NCI-H748 treated with DMSO at 0.1 percent for 48 hours (cell line): Measurements from ENCODE around the gene LGI2.

Experiments
- DNase-seq: peaks from one replicate; lab custom pipeline; 2025; lab: John Stamatoyannopoulos, UW

Gene LGI2

DNA sequence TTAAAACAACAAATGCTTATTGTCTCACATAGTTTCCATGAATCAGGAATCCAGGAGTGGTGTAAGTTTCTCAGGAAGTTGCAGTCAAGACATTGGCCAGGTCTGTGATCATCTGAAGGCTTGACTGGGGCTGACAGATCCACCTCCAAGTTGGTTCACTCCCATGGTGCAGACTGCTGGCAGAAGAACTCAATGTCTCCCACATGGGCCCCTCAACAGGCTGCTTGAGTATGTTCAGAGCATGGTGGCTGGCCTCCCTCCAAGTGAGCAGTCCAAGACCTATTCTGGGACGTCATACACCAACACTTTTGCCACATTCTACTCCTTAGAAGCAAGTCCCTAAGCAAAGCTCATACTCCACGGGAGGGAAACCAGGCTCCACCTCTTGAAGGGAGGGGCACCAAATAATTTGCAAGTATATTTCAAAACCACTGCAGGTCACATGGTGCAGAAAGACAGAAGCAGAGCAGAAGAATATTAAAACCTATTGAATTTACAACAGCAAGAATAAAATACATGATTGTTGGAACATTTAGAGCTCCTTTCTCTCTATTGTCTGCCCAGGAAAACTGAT is 35.3 kb downstream of the LGI2 start:
- no peak for DNase-seq

DNA sequence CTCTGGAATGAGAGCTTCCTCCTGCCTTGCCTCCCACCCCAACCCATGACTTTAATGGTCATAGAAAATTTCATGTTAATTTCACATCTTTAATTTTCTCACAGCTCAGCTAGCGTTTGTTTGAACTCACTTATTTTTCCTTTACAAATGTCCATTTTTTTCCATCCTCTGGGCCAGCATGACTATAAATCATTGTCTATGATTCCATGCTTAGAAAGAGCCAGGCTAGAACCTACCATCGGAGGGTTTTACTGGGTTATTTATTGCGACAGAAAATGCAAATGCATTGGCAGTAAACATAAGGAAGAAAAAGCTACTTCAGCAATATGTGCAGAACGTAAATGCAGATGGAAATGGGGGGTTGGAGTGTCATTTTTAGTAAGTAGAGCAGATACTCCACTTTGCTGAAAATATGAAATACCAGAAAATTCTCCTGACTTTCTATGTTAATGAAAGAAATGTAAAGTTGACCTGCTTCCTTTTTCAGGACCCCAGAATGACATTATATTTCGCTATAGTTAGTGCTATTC is 37.1 kb downstream of the LGI2 start:
- no peak for DNase-seq

DNA sequence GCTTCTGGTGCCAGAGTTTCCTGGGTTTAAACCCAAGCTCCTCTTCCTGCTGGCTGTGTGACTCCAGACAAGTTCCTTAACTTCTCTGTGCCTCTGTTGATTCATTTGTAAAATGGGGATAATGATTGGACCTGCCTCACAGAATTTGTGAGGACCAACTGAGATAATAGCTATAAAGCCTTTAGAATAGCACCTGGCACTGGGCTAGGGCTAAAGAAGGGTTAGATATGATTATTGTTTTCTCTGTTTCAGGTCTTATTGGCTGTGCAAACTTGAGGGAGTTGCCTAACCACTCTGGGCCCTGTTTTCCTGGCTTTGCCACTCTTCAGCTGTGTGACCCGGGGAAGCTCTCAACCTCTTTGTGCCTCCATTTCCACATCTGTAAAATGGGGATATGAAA is 37.8 kb downstream of the LGI2 start:
- no peak for DNase-seq

DNA sequence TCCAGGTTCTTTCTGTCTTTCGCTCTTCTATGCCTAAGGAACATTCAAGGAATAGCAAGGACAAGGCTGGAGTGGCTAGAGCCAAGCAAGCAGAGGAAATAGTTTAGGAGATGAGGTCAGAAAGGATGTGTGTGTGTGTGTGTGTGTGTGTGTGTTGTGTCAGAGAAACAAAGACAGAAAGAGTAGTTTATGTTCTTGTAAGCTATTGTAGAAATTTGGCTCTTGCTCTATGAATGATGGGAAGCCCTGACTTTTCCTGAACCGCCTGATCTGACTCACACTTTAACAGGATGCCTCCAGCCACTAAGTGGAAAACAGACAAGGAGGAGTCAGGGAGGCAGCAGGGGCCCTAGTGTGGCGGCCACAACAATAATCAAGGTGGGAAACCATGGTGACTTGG is 39.7 kb downstream of the LGI2 start:
- no peak for DNase-seq

DNA sequence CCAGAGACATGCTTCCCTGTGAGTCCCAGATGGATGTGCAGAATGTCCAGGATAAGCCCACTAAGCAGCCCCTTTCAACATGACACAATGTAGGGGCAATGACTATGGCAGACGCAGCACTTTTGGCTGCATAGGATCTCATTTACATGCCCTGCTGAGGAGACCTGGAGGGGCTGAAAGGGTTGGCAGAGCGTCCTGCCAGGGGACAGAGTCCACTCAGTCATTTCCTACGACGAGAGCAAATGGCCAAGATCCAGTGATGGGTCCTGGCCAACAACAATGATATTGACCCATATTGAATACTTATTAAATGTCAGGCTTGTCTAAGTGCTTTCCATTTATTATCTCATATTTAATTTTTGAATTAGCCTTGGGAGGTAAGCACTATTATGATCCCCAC is 41.4 kb downstream of the LGI2 start:
- DNase-seq = no peak

DNA sequence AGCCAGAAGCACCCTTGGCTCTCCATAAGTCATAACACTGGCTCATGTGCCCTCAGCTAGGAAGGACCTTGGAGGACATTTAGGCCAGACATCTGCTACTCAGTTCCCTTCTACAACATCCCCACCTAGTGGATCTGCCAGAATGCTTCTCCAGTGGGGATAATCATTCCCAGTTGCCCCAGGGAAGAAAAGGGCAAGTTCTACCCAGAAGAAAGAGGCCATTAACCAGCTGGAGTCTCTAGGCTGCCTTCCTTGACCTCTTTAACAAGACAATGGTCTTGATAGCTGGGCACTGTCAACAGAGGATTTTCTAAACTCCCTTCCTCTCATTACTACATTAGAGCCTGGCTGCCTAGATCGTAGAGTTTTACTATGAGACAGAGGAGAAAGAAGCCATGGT is 42.0 kb downstream of the LGI2 start:
- no peak for DNase-seq

DNA sequence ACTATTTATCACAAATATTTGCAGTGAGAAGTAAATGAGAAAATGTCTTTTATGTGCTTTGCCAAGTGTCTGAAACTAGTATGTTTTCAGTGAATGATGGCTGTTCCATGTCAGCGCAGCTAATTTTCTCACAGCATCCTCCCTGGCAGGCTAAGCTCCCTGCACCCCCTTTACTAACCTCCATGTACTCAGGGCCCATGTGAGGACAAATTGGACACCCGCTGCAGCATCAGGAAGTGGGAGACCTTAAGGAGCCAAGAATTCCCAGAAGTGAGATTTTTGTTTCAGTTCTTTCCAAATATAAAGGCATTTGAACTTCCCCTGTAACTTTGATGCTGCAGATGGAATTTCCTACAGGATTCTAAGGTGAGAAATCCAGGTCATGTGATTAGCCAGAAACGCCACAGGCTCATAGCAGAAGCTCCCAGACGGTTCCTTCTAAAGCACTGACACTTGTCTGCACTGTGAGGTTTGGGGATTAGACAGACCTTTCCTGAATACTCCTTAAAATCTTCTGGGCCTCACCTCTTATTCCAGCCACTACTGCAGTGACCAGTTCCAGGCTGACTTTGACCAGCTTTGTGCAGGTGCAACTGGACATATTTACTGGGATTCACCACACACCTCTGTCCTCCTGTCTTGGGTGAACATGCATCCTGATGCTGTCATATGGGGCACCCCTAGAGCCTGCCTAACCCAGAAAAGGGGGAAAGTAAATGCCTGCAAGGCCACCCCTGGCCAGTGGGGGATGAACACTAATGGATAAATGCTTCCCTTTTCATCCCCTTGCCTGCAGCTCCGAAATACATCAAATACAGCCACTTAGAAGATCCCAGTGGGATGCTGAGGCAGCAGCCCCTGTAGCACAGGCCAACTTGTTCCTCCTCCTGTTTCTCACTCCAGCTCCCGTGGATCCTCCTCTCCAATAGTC is 45.9 kb downstream of the LGI2 start:
- DNase-seq = no peak

DNA sequence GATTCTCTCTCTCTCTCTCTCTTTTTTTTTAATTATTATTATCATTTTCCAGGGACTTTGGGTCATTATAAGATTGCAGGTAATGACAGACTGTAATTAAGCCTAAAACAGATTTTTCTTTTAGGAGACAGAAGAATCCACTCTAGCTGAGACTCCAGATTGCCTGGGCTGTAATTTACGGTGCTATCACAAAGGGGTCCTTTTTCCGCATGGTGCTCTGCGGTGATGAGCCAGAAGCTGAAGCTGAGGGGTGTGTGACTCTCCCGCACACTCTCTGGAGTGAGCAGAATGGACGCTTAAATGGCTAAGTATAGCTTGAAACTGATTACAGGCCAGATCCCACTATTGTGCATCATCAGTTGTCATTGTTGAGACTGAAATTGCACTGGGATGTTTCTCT is 50.0 kb downstream of the LGI2 start:
- DNase-seq = no peak

DNA sequence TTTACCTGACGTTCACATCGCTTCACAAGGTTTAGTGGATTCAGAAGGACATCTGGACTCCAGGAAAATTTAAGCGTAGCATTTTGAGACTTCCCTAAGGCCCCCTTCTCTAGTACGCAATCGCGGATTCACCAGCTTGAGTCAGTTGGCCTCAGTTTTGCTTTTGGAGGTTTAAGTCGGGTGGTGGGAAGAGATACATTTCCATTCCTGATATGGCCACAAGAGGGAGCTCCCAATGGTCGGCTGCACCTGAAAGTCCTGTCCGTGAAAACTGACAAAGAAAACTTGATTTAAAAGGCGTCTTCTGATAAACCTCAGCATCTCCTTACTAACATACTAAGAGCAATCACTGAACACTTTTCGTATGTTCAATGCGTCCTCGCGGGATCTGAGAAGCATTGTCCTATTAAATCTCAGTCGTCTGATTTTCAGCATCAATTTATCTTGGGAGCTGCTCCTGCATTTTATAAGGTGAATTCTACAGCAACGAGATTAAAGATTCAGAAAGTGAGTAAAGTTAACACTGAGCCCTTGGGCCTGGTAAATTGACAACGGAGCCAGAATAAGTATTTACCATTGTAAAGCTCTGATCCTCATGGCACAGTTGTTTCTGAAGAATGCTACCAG is 50.6 kb downstream of the LGI2 start:
- DNase-seq = peak; percentile 1

DNA sequence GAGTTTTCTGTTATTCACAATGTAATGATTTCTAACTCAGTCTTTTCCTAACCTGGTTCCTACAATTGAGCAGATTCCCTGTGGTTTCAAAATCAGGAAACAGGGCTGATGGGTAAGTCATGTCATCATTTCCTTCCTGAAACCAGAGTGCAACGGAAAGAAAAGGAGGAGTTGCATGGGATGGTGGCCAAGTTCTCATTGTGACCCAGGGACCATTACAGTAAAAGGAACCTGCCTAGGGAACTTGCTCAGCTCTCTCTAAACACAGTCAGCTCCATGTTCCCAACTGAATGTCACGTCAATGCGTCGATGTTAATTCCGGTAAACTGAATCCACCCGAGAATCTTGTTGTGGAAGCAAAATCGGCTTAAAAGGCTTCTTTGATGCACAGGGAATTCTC is 51.2 kb downstream of the LGI2 start:
- DNase-seq = no peak

DNA sequence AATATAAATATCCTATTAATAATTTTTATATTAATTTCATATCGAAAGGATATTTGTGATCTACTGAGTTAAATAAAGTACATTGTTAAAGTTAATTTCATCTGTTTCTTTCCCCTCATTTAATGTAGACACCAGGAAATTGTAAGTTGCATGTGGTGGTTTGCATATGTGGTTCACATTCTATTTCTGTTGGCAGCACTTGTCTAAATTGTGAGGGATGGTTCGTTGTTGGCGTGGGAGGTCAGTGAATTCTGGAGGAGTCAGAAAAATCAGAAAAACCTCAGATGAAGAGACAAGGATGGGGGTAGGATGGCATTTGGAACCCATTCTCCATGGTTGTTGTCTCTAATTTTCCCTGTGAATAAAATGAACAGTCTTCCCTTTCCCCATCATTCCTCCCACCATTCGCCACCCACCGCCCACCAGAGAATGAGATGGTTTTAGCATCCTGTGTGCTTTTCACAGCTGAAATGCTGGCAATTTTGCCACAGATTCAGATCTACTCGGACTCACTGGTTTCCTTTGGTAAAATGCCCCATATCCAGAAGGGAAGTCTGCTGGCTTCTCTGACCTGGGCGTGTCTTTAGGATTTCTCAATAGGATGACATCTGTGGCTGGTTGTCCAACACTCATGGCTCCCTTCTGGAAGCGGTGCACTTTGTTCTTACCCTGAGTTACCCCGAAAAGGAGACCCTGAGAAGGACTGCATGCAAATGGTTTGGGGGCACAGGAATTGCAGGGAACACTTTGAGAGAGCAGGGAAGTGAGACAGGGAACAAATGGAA is 52.3 kb downstream of the LGI2 start:
- no peak for DNase-seq

DNA sequence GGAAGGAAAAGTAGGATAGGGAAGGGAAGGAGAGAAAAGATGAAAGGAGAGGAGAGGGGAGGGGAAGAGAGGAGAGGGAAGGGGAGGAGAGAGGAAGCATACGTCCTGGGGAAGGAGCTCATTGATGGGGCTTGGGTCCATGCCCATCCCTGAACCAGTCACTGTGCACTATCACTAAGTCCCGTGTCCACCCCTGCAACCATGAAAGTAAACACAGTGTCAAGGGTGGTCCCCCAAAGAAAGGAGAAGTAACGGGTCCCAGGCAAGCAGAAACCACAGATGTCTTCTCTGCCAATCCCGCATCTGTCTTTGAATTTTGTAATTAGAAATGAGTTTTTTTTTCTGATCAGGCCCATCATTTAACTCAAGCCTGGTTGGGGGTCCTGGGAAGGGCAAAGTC is 55.2 kb downstream of the LGI2 start:
- no peak for DNase-seq

DNA sequence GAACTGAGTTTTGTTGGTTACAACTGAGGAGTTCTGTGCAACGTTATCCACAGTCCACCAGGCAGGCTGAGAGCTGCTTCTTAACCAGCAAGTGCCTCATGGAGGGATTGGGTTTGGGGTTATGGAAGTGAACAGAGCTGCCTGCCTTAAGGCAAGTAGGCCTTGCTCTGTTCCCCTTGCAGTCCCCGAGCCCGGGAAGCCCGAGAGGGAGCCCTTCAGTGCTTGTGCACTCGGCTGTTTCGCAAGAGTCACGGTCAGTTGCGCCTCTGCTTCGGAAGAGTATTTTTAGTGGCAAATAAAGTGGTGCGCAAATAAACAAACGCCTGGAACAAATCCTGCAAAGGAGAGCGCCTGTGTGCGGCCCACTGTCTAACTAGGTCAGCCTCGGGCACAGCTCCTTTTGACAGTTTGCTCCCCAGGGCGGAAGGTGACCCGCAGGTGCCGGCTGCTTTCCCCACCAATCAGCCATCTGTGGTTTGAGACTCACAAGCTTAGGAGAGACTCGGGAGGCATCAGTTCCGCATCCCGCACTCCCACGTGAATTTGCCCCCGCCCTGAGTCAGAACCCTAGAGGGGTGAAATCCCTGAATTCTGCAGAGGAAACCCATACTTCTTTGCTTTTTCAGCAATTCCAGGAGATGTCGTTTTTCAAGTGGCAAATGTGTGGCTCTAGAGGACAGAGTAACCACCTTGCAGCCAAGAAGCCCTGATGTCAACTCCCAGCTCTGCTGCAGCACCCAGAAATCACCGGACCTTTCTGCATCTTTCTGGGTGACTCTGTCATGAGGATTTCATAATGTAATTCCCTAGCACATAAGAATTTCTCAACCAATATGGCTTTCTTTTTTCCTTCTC is 56.8 kb downstream of the LGI2 start:
- no peak for DNase-seq

DNA sequence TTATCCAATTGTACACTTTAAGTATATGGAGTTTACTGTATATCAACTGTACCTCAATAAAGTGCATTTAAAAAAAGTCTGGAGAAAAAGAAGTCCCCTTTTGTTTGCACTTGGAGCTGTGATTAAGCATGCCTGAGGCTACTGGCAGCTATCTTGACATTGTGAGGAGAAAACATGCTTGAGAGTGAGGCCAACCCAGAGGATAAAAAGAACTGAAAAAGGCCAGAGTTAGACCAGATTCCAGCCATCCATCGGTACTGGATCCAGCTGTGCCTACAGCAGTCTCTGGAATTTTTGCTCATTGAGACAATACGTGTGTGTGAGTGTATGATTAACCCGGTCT is 57.4 kb downstream of the LGI2 start:
- DNase-seq = no peak

DNA sequence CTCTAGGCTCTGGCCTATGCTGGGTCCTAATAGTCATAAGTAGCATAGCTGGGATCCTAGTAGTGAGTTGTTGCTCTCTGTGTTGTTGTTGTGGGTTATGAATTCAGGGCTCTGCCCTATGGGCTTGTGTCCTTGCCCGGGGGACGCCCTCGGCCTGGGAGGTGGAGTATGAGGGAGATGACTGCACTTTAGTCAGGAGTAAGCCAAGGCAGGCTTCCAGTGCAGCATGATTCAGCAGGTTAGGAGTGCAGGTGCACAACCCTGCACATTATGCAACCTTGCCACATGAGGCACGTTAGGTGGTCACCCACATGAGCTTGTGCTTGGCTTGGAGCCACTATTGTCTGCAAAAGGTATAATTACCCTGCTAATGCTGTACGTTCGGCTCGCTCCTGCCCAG is 59.6 kb downstream of the LGI2 start:
- no peak for DNase-seq

DNA sequence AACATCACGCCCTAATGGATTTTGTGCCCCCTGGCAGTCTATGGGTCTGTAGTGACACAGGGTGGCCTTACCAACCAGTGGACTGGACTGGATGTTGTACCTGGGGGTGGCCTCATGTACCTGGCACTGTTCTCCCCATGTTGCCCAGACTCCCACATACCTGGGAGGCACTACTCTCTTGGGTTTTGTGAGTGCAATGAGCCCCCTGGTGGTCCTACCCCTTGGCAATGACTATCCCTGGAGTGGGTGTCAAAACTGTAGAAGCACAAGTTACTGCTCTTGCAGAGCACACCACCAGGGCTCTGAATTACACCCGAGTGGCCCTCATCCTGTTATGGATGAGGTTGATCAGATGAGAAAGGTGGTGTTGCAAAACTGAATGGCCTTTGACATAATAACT is 60.1 kb downstream of the LGI2 start:
- no peak for DNase-seq

DNA sequence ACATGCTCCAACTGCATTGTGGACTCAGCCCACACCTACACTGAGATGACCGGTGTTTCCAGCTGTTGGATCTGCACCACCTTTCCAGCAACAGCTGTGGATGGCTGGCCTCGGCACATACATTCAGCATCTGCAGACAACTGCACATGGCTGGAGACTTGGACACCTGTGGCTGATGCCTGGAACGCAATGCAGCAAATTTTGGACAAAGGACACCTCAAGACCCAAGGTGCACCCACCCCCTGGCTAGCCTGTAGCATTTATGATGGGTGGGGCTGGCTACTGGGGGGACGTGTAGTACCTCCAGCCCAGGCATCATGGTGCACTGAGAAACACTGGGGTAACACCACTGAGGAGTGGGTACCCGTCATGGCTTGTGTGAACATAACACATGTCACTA is 60.6 kb downstream of the LGI2 start:
- no peak for DNase-seq

DNA sequence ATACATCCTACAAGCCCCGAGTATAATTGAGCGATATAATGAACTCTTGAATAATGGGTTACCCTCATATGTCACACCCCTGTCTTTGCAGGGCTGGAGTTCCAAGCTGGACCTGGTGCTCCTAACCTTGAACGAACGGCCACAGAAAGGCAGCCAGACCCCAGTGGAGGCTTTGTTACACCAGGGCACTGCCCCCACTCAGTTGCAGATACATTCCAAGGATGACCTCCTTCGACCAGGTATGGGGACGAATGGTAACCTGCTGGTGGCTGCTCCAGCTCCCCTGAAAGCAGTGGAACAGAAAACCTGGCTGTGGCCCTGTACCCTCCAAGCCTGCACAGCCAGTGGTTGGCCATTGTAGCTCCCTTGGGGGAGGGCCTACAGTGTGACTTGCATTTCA is 61.3 kb downstream of the LGI2 start:
- DNase-seq = no peak

DNA sequence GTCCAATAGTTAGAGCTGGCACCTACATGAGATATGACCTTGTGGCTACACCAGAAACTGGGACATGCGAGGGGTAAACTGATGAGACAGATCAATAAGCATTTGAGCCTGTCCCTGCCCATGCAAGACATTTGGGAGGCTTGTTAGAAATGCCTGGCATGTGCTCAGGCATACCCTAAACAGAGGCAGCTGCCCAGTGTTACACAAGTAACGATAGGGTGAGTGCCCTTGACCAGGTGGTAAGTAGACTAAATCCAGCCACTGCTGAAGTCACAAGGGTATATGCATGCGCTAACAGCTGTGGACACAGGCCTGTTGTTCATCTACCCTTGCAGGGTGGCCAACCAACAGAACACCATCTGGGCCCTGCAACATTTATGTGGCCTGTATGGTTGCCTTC is 61.8 kb downstream of the LGI2 start:
- DNase-seq = no peak

DNA sequence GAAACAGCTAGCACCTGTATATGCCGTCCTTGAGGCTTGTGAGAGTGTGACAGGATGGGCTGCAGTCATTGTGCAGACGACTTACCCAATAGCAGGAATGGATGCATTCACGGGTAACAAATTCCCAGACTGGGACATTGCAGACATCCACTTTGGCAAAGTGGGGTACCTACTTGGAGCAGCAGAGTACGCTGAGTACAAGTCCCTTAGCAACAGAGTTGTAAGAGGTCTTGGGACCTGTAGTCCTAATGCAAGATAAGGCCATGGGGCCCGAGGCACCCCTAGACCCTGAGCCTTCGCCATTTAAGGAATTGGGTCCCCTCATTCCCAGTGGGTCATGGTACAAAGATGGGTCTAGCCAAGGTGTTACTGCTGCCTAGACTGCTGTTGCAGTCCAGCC is 62.5 kb downstream of the LGI2 start:
- no peak for DNase-seq

DNA sequence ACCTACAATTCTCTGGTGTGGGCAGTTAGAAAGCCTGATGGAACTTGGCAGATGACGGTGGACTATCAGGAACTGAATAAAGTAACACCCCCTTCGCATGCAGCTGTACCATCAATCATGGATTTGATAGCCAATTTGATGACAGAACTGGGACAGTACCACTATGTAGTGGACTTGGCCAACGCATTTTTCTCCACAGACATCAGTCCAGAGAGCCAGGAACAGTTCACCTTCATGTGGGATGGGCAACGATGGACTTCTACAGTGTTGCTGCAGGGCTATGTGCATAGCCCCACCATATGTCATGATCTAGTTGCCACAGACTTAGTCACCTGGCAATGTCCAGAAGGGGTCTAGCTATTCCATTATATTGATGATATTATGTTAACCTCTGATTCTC is 63.4 kb downstream of the LGI2 start:
- DNase-seq = no peak

DNA sequence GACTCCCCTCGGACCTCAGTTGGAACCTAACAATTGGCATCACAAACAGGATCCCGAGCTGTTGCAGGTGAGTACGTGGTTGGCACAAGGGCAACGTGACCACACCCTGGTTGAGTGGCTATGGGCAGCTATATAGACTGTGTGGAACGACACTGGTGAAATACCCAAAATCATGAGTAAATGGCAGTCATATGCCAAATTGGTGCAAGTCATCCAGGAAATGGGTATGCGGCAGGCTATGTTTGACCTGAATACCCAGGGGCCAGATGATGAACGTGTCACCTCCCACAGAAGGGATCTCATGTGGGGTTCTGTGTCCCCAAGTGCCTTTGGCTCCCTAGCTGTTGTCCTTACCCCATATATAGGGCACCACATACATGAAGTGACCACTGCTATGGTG is 64.7 kb downstream of the LGI2 start:
- no peak for DNase-seq
